Fibroblast of lung (primary cell): ENCODE results near the gene PIEZO2. TPM values are rescaled to one million over a fixed set of nuclear protein-coding genes. Genes with fewer than 3 reads are reported as not detected.

Experiments used
- DNase-seq, 2 donors: peaks; one replicate each; pipeline versions ENCODE4 v3.0.0 to v3.0.0-alpha.2; 2010; ENCODE audit warnings: low read depth in 2 of 2
- H2AFZ ChIP-seq: 2 replicates; pipeline ENCODE4 v1.5.1; 2012; ENCODE audit warnings: low read length, control low read depth, inconsistent platforms
- H3K27ac ChIP-seq: 2 replicates; pipeline ENCODE4 v1.5.1; 2011; ENCODE audit warnings: low read length, control low read depth; ENCODE audit not compliant: insufficient read depth
- H3K27me3 ChIP-seq: 2 replicates; pipeline ENCODE4 v1.5.1; 2011; ENCODE audit warnings: mild to moderate bottlenecking, low read length; ENCODE audit not compliant: control insufficient read depth, insufficient read depth
- H3K36me3 ChIP-seq: 2 replicates; pipeline ENCODE4 v1.5.1; 2011; ENCODE audit warnings: low read length; ENCODE audit not compliant: control insufficient read depth, insufficient read depth
- H3K4me1 ChIP-seq: 2 replicates; pipeline ENCODE4 v1.5.1; 2011; ENCODE audit warnings: low read length; ENCODE audit not compliant: control insufficient read depth, insufficient read depth; ENCODE audit errors: extremely low read depth
- H3K4me2 ChIP-seq: 2 replicates; pipeline ENCODE4 v1.5.1; 2011; ENCODE audit warnings: low read length, control low read depth; ENCODE audit not compliant: insufficient read depth; ENCODE audit errors: extremely low read depth
- H3K4me3 ChIP-seq, 4 experiments: fragments of 200-600 bp in 1 of 4; sonication (generic) in 1 of 4; replicated peaks in 1 of 4; 2 replicates each; pipeline ENCODE4 v1.5.1; 2011 to 2016; ENCODE audit warnings: low read length in 4 of 4, low read depth in 3 of 4, mild to moderate bottlenecking in 3 of 4, control low read depth in 2 of 4, inconsistent platforms in 1 of 4, mixed read lengths in 1 of 4; ENCODE audit not compliant: insufficient read depth in 1 of 4; ENCODE audit errors: control extremely low read depth in 1 of 4
- H3K79me2 ChIP-seq: 2 replicates; pipeline ENCODE4 v1.5.1; 2012; ENCODE audit warnings: mild to moderate bottlenecking, low read length, inconsistent platforms; ENCODE audit not compliant: control insufficient read depth, insufficient read depth
- H3K9ac ChIP-seq: 2 replicates; pipeline ENCODE4 v1.5.1; 2011; ENCODE audit warnings: mild to moderate bottlenecking, low read length, control low read depth; ENCODE audit not compliant: insufficient read depth
- H3K9me3 ChIP-seq: 2 replicates; pipeline ENCODE4 v1.5.1; 2012; ENCODE audit warnings: low read depth, low read length; ENCODE audit not compliant: control insufficient read depth, insufficient read depth
- H4K20me1 ChIP-seq: 2 replicates; pipeline ENCODE4 v1.5.1; 2011; ENCODE audit warnings: low read length; ENCODE audit not compliant: control insufficient read depth, insufficient read depth; ENCODE audit errors: extremely low read depth
- CTCF ChIP-seq, 2 donors: IDR thresholded peaks in 1 of 2; conservative IDR thresholded peaks in 1 of 2; 1 replicate in 1 of 2; 2 replicates in 1 of 2; pipeline ENCODE4 v1.5.1; 2011 to 2012; ENCODE audit warnings: low read length in 2 of 2, control low read depth in 1 of 2, inconsistent platforms in 1 of 2, low read depth in 1 of 2, mild to moderate bottlenecking in 1 of 2
- EZH2 ChIP-seq: IDR thresholded peaks from 2 replicates; pipeline ENCODE4 v1.5.1; 2012; ENCODE audit warnings: low read length, control low read depth, mild to moderate bottlenecking; ENCODE audit errors: missing control alignments
- polyA plus RNA-seq, 2 donors: library from polyadenylated mRNA; depleted of rRNA in 1 of 2; stranded (reverse) in 1 of 2; unstranded in 1 of 2; fragments of >200 nt; gene quantifications; 2 replicates each; pipeline ENCODE4 v1.2.1, GENCODE V29; 2011 to 2012; ENCODE audit warnings: missing spikeins in 1 of 2
- total RNA-seq: library from RNA; depleted of rRNA; stranded (reverse); fragments of >200 nt; gene quantifications from 2 replicates; pipeline ENCODE4 v1.2.1, GENCODE V29; 2014

PIEZO2 gene
- total and polyA plus RNA-seq, 2 donors (not counting 1 experiment from before 2014, with no cell fraction given) = 1.2 to 6.6 TPM

DNA sequence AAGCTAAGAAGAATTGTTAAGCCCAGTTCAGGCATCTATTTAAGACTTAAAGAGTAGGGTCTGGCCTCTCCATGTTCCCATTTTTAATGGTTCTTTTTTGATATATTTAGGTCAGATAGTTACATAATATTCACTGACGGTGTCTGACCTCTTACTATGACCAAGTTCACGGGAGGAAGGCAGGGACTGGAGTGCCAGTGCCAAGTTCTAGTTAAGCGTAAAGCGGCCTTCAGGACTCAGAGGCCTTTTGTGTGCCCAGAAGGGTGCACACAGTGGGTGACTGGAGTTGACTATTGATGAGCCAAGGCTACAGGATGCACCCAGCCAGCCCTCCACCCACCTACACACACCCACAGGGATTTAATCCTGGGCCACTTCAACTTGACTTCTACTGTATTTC lies 290.9 kb downstream of the PIEZO2 start:
- Histone ChIP-seq H3K27ac (no peak overlapping the region), H3K4me3 (no peak overlapping the region), H4K20me1 (no peaks in the 10 kb centered on the region), H3K27me3 (no peaks in the 10 kb centered on the region), H3K36me3 (no peaks in the 10 kb centered on the region), H3K79me2 (no peaks in the 10 kb centered on the region), H3K9ac (no peak overlapping the region), H3K4me2 (no peak overlapping the region), H3K9me3 (no peaks in the 10 kb centered on the region), H3K4me1 (no peaks in the 10 kb centered on the region), H2AFZ (no peak overlapping the region)
- TF ChIP-seq CTCF (conservative IDR thresholded peaks at IDR 0.05 in 1 of 2, IDR thresholded peaks at IDR 0.05 in 1 of 2; ENCODE audit: low read depth in 1 of 2, low read length in 2 of 2) (no peak), EZH2 (no peak)
- DNase-seq = no peak

DNA sequence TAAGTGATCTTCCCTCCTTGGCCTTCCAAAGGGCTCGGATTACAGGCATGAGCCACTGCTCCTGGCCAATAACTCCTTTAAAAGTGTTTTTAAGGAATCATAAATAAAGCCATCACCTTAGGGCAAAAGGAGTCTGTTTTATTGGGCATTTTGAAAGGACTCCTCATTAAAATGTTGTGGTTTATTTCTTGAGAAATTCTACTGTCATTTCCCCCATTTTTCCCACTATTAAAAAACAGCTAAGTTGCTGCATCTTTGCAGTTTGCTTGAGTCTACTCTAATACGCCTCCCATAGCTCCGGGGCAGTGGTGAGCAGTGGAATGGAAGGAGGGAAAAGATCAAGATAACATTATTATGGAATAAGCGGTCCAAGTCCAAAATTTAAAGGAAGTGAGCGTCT lies 293.2 kb downstream of the PIEZO2 start:
- no peak for DNase-seq
- no peaks in the 10 kb centered on the region for H3K36me3 ChIP-seq
- H3K27ac ChIP-seq = no peak overlapping the region
- no peaks in the 10 kb centered on the region for H4K20me1 ChIP-seq
- no peak overlapping the region for H3K9ac ChIP-seq
- no peak overlapping the region for H3K4me3 ChIP-seq
- no peaks in the 10 kb centered on the region for H3K79me2 ChIP-seq
- no peaks in the 10 kb centered on the region for H3K27me3 ChIP-seq
- H2AFZ ChIP-seq = no peak overlapping the region
- H3K9me3 ChIP-seq = no peaks in the 10 kb centered on the region
- H3K4me1 ChIP-seq = no peaks in the 10 kb centered on the region
- TF ChIP-seq CTCF (conservative IDR thresholded peaks at IDR 0.05 in 1 of 2, IDR thresholded peaks at IDR 0.05 in 1 of 2; ENCODE audit: low read depth in 1 of 2, low read length in 2 of 2) (no peak), EZH2 (no peak)
- no peak overlapping the region for H3K4me2 ChIP-seq

DNA sequence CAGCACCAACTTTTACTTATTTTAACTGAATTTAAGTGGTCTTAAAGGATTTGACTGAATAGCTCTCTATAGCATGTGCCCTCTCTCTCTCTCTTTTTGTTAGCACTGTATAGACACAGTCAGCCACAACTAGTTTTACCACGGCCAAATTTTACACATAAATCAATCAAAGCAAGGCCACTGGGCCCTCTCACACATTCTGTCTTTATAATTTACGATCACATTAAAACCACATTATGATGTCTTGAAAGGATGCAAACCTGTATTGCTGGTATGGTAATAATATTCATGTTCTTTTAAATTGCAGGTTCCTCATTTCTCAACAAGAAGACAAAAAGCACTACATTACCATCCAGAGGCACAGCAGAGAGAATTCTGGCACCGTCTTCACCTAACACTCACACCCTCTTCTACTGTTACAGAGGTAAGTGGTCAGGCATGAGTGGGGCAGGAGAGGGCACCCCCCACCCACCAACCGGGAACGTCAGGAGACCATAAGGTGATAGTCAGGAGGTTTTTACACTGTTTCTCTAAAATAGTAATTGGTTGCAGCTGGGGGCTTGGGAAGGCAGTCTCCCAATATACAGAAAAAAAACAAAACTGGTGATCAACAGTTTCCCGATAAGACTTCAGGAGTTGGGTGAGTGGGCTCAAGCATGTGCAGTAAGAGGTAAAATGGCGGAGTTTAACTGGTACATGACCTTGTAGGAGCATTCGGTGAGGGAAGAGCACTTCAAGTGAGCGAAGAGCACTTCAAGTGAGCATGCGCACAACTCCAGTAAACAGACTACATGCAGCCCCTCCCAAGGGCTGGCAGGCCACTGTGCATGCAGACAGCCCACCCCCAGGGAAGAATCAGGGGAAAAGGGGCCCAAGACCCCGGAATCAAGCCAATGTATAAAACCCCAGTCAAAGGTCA lies 296.7 kb downstream of the PIEZO2 start:
- H3K36me3 ChIP-seq = no peaks in the 10 kb centered on the region
- H3K27ac ChIP-seq = no peak overlapping the region
- no peaks in the 10 kb centered on the region for H3K27me3 ChIP-seq
- no peak overlapping the region for H3K4me2 ChIP-seq
- no peaks in the 10 kb centered on the region for H4K20me1 ChIP-seq
- H3K9ac ChIP-seq = no peak overlapping the region
- H3K9me3 ChIP-seq = no peaks in the 10 kb centered on the region
- H2AFZ ChIP-seq = no peak overlapping the region
- no peaks in the 10 kb centered on the region for H3K4me1 ChIP-seq
- TF ChIP-seq CTCF (conservative IDR thresholded peaks at IDR 0.05 in 1 of 2, IDR thresholded peaks at IDR 0.05 in 1 of 2; ENCODE audit: low read depth in 1 of 2, low read length in 2 of 2) (no peak), EZH2 (no peak)
- H3K4me3 ChIP-seq = no peak overlapping the region
- no peak for DNase-seq
- H3K79me2 ChIP-seq = no peaks in the 10 kb centered on the region
